H9 (cell line): ENCODE measurements around the gene EHMT2. TPM values are rescaled to one million over a fixed set of nuclear protein-coding genes. Genes with fewer than 3 reads are reported as not detected.

Source experiments
- DNase-seq: peaks from one replicate; pipeline ENCODE4 v3.0.0-alpha.2; 2017
- H2AFZ ChIP-seq: one replicate; pipeline ENCODE4 v1.6.1; 2013; ENCODE audit warnings: mild to moderate bottlenecking, low read length, control low read depth, moderate library complexity
- H2AK5ac ChIP-seq: 2 replicates; pipeline ENCODE4 v1.6.1; 2013; ENCODE audit warnings: low read length, control low read depth, mixed read lengths; ENCODE audit not compliant: insufficient read length
- H2BK120ac ChIP-seq: one replicate; pipeline ENCODE4 v1.6.1; 2013; ENCODE audit warnings: low read depth, mild to moderate bottlenecking, low read length, control low read depth, inconsistent platforms; ENCODE audit not compliant: poor library complexity, severe bottlenecking
- H2BK12ac ChIP-seq: 2 replicates; pipeline ENCODE4 v1.6.1; 2013; ENCODE audit warnings: low read length, control low read depth, mixed read lengths, low read depth; ENCODE audit not compliant: insufficient read length
- H2BK15ac ChIP-seq: 2 replicates; pipeline ENCODE4 v1.6.1; 2013; ENCODE audit warnings: low read depth, low read length, control low read depth
- H2BK20ac ChIP-seq: one replicate; pipeline ENCODE4 v1.6.1; 2013; ENCODE audit warnings: low read depth, mild to moderate bottlenecking, low read length, control low read depth, inconsistent platforms; ENCODE audit not compliant: poor library complexity, severe bottlenecking
- H2BK5ac ChIP-seq: 2 replicates; pipeline ENCODE4 v1.6.1; 2013; ENCODE audit warnings: low read length, control low read depth, mixed read lengths; ENCODE audit not compliant: insufficient read length
- H3K14ac ChIP-seq: 2 replicates; pipeline ENCODE4 v1.6.1; 2013; ENCODE audit warnings: low read length, control low read depth; ENCODE audit not compliant: insufficient read depth
- H3K18ac ChIP-seq: 2 replicates; pipeline ENCODE4 v1.6.1; 2013; ENCODE audit warnings: low read depth, mild to moderate bottlenecking, mixed read lengths, low read length, control low read depth; ENCODE audit not compliant: insufficient read length
- H3K23ac ChIP-seq: 2 replicates; pipeline ENCODE4 v1.6.1; 2013; ENCODE audit warnings: low read length, control low read depth, mixed read lengths, low read depth; ENCODE audit not compliant: insufficient read length
- H3K23me2 ChIP-seq: 2 replicates; pipeline ENCODE4 v1.6.1; 2013; ENCODE audit warnings: low read depth, mild to moderate bottlenecking, mixed read lengths, low read length, control low read depth; ENCODE audit not compliant: insufficient read length, poor library complexity, severe bottlenecking
- H3K27ac ChIP-seq: 2 replicates; pipeline ENCODE4 v1.5.1; 2013; ENCODE audit warnings: low read length, control low read depth, mixed read lengths, low read depth; ENCODE audit not compliant: insufficient read length
- H3K27me3 ChIP-seq: 2 replicates; pipeline ENCODE4 v1.6.1; 2013; ENCODE audit warnings: low read length, control low read depth, inconsistent platforms; ENCODE audit not compliant: insufficient read depth
- H3K4ac ChIP-seq: 2 replicates; pipeline ENCODE4 v1.6.1; 2013; ENCODE audit warnings: low read depth, mild to moderate bottlenecking, control low read depth, inconsistent platforms, low read length, moderate library complexity
- H3K4me1 ChIP-seq: 2 replicates; pipeline ENCODE4 v1.6.1; 2013; ENCODE audit warnings: low read length, control low read depth, inconsistent platforms; ENCODE audit not compliant: insufficient read depth
- H3K4me2 ChIP-seq: 2 replicates; pipeline ENCODE4 v1.6.1; 2013; ENCODE audit warnings: low read length, control low read depth, mixed read lengths; ENCODE audit not compliant: insufficient read length, insufficient read depth
- H3K56ac ChIP-seq: 2 replicates; pipeline ENCODE4 v1.6.1; 2013; ENCODE audit warnings: low read depth, mild to moderate bottlenecking, mixed read lengths, low read length, control low read depth; ENCODE audit not compliant: insufficient read length
- H3K79me1 ChIP-seq: 2 replicates; pipeline ENCODE4 v1.6.1; 2013; ENCODE audit warnings: low read depth, mild to moderate bottlenecking, moderate library complexity, low read length, control low read depth, inconsistent platforms; ENCODE audit not compliant: insufficient read depth, poor library complexity, severe bottlenecking
- H3K79me2 ChIP-seq: 2 replicates; pipeline ENCODE4 v1.6.1; 2013; ENCODE audit warnings: low read length, control low read depth, inconsistent platforms; ENCODE audit not compliant: insufficient read depth
- H3K9ac ChIP-seq: 2 replicates; pipeline ENCODE4 v1.6.1; 2013; ENCODE audit warnings: low read length, control low read depth, mixed read lengths; ENCODE audit not compliant: insufficient read length; ENCODE audit errors: extremely low read depth
- H3K9me3 ChIP-seq: one replicate; pipeline ENCODE4 v1.6.1; 2013; ENCODE audit warnings: low read depth, low read length, inconsistent platforms; ENCODE audit not compliant: control insufficient read depth
- H3T11ph ChIP-seq: one replicate; pipeline ENCODE4 v1.6.1; 2013; ENCODE audit warnings: mild to moderate bottlenecking, low read length, control low read depth, inconsistent platforms
- H4K20me1 ChIP-seq: one replicate; pipeline ENCODE4 v1.6.1; 2013; ENCODE audit not compliant: control insufficient read depth, insufficient read length, insufficient read depth
- H4K5ac ChIP-seq: 2 replicates; pipeline ENCODE4 v1.6.1; 2013; ENCODE audit warnings: low read depth, mild to moderate bottlenecking, mixed read lengths, low read length, control low read depth; ENCODE audit not compliant: insufficient read length
- H4K8ac ChIP-seq: replicated peaks from 2 replicates; pipeline ENCODE4 v1.6.1; 2013; ENCODE audit warnings: low read length, control low read depth, mixed read lengths, low read depth; ENCODE audit not compliant: insufficient read length
- H4K91ac ChIP-seq: 2 replicates; pipeline ENCODE4 v1.6.1; 2013; ENCODE audit warnings: low read depth, mild to moderate bottlenecking, moderate library complexity, mixed read lengths, low read length, control low read depth; ENCODE audit not compliant: insufficient read length
- H3K27ac Mint-ChIP-seq, 3 experiments: 2 replicates in 2 of 3; 3 replicates in 1 of 3; pipeline ENCODE4 v1.8.0; 2020 to 2021; ENCODE audit warnings: mixed read lengths in 3 of 3, mild to moderate bottlenecking in 1 of 3, moderate library complexity in 1 of 3
- H3K27me3 Mint-ChIP-seq: 2 replicates; pipeline ENCODE4 v1.8.0; 2021; ENCODE audit warnings: low read depth, mild to moderate bottlenecking, moderate library complexity, mixed read lengths
- H3K36me3 Mint-ChIP-seq, 3 experiments: 2 replicates in 2 of 3; 3 replicates in 1 of 3; pipeline ENCODE4 v1.8.0; 2020 to 2021; ENCODE audit warnings: low read depth in 3 of 3, mixed read lengths in 3 of 3; ENCODE audit not compliant: insufficient read depth in 1 of 3
- H3K4me1 Mint-ChIP-seq, 2 experiments: 2 replicates each; pipeline ENCODE4 v1.8.0; 2020; ENCODE audit warnings: mixed read lengths in 2 of 2
- H3K4me3 Mint-ChIP-seq, 2 experiments: 2 replicates in 1 of 2; 3 replicates in 1 of 2; pipeline ENCODE4 v1.8.0; 2020 to 2021; ENCODE audit warnings: mild to moderate bottlenecking in 2 of 2, mixed read lengths in 2 of 2, moderate library complexity in 1 of 2
- H3K9me3 Mint-ChIP-seq, 2 experiments: 2 replicates in 1 of 2; 3 replicates in 1 of 2; pipeline ENCODE4 v1.8.0; 2020; ENCODE audit warnings: mild to moderate bottlenecking in 2 of 2, mixed read lengths in 2 of 2, moderate library complexity in 1 of 2
- CTCF ChIP-seq: fragments of 200-600 bp; sonication (generic); conservative IDR thresholded peaks from 3 replicates; pipeline ENCODE4 v1.8.0; 2021; ENCODE audit warnings: antibody characterized with exemption, mild to moderate bottlenecking
- WGBS: extraction: QIAGEN DNeasy Blood & Tissue Kit; methylation state at CpG from one replicate; pipeline ENCODE4 v1.1.7; 2013; ENCODE audit warnings: missing lambda C conversion rate, low lambda C conversion rate, mixed read lengths; ENCODE audit not compliant: insufficient read length; ENCODE audit errors: extremely low coverage; 5-methylcytosine and 5-hydroxymethylcytosine counted together
- total RNA-seq: library from RNA; stranded (reverse); gene quantifications from 2 replicates; pipeline ENCODE4 v1.2.1, GENCODE V29; 2021

The EHMT2 gene
- total RNA-seq, 1 experiment from 2014 or later: 124 TPM

- Histone ChIP-seq H2BK5ac (no peak overlapping the region), H2BK12ac (no peak overlapping the region), H3K4me1 (no peaks in the 10 kb centered on the region), H3K18ac (no peak overlapping the region), H3K9me3 (no peaks in the 10 kb centered on the region), H2BK20ac (no peak overlapping the region), H3K79me1 (no peaks in the 10 kb centered on the region), H4K91ac (no peak overlapping the region), H3K79me2 (no peaks in the 10 kb centered on the region), H3K23me2 (no peaks in the 10 kb centered on the region), H2BK15ac (no peak overlapping the region), H3K4me2 (no peak overlapping the region), H3K27me3 (no peaks in the 10 kb centered on the region), H4K5ac (no peak overlapping the region), H3T11ph (no peak overlapping the region), H4K8ac (no peak overlapping the region), H2BK120ac (no peak overlapping the region), H4K20me1 (peaks cover 2% of the 10 kb centered on the region), H3K14ac (no peak overlapping the region), H3K4ac (no peak overlapping the region), H3K56ac (no peak overlapping the region), H2AFZ (no peak overlapping the region), H3K9ac (no peak overlapping the region), H2AK5ac (no peak overlapping the region), H3K27ac (no peak overlapping the region), H3K23ac (no peak overlapping the region)
- peaks cover 0 to 20% (median 10%) of the 10 kb centered on the region in 3 experiments; a peak in 6 of 7 replicates for H3K36me3 Mint-ChIP-seq
- H3K4me3 Mint-ChIP-seq: no peak overlapping the region; a peak in 1 of 5 replicates
- no peak for DNase-seq
- peaks cover 57% of the 10 kb centered on the region for H3K27me3 Mint-ChIP-seq
- TF ChIP-seq CTCF: no peak
- no CpG with 5 or more reads among the region's 24 CpGs for WGBS
- no peaks in the 10 kb centered on the region for H3K9me3 Mint-ChIP-seq
- H3K4me1 Mint-ChIP-seq: peaks cover 5 to 8% of the 10 kb centered on the region in 2 experiments; a peak in 3 of 4 replicates
- H3K27ac Mint-ChIP-seq: no peak overlapping the region; a peak in 1 of 7 replicates
These were observed 49.7 kb upstream of the EHMT2 start for GRCh38 chr6:31947070-31947675.
